ENCODE measurements around the gene REV3L. TPM values are rescaled to one million over a fixed set of nuclear protein-coding genes. Genes with fewer than 3 reads are reported as not detected.

REV3L gene
- total and polyA plus RNA-seq, 2 of the 8 experiments (the other 6 are each of a cell fraction or from before 2014, with no cell fraction given): 2.1 to 6.6 TPM

DNA sequence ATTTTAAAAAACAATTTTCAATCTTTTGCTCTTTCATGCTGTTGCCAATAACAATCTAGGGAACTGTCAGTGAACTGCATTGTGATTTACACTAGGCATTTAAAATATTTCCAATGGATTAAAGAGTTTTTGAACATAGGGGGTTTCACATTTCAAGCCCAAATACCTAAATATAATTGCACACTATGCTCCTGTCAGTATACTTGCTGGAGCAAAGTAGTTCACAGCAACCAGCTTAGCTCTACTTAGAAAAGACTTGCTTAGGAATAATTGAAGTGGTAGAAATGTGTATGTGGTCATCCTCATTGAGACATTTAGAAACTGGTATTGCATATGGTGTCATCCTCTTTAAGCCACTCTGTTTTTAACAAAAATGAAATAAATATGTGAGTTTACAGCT, 41.7 kb upstream of the REV3L start (continued):
- TF ChIP-seq, protein P1, sequence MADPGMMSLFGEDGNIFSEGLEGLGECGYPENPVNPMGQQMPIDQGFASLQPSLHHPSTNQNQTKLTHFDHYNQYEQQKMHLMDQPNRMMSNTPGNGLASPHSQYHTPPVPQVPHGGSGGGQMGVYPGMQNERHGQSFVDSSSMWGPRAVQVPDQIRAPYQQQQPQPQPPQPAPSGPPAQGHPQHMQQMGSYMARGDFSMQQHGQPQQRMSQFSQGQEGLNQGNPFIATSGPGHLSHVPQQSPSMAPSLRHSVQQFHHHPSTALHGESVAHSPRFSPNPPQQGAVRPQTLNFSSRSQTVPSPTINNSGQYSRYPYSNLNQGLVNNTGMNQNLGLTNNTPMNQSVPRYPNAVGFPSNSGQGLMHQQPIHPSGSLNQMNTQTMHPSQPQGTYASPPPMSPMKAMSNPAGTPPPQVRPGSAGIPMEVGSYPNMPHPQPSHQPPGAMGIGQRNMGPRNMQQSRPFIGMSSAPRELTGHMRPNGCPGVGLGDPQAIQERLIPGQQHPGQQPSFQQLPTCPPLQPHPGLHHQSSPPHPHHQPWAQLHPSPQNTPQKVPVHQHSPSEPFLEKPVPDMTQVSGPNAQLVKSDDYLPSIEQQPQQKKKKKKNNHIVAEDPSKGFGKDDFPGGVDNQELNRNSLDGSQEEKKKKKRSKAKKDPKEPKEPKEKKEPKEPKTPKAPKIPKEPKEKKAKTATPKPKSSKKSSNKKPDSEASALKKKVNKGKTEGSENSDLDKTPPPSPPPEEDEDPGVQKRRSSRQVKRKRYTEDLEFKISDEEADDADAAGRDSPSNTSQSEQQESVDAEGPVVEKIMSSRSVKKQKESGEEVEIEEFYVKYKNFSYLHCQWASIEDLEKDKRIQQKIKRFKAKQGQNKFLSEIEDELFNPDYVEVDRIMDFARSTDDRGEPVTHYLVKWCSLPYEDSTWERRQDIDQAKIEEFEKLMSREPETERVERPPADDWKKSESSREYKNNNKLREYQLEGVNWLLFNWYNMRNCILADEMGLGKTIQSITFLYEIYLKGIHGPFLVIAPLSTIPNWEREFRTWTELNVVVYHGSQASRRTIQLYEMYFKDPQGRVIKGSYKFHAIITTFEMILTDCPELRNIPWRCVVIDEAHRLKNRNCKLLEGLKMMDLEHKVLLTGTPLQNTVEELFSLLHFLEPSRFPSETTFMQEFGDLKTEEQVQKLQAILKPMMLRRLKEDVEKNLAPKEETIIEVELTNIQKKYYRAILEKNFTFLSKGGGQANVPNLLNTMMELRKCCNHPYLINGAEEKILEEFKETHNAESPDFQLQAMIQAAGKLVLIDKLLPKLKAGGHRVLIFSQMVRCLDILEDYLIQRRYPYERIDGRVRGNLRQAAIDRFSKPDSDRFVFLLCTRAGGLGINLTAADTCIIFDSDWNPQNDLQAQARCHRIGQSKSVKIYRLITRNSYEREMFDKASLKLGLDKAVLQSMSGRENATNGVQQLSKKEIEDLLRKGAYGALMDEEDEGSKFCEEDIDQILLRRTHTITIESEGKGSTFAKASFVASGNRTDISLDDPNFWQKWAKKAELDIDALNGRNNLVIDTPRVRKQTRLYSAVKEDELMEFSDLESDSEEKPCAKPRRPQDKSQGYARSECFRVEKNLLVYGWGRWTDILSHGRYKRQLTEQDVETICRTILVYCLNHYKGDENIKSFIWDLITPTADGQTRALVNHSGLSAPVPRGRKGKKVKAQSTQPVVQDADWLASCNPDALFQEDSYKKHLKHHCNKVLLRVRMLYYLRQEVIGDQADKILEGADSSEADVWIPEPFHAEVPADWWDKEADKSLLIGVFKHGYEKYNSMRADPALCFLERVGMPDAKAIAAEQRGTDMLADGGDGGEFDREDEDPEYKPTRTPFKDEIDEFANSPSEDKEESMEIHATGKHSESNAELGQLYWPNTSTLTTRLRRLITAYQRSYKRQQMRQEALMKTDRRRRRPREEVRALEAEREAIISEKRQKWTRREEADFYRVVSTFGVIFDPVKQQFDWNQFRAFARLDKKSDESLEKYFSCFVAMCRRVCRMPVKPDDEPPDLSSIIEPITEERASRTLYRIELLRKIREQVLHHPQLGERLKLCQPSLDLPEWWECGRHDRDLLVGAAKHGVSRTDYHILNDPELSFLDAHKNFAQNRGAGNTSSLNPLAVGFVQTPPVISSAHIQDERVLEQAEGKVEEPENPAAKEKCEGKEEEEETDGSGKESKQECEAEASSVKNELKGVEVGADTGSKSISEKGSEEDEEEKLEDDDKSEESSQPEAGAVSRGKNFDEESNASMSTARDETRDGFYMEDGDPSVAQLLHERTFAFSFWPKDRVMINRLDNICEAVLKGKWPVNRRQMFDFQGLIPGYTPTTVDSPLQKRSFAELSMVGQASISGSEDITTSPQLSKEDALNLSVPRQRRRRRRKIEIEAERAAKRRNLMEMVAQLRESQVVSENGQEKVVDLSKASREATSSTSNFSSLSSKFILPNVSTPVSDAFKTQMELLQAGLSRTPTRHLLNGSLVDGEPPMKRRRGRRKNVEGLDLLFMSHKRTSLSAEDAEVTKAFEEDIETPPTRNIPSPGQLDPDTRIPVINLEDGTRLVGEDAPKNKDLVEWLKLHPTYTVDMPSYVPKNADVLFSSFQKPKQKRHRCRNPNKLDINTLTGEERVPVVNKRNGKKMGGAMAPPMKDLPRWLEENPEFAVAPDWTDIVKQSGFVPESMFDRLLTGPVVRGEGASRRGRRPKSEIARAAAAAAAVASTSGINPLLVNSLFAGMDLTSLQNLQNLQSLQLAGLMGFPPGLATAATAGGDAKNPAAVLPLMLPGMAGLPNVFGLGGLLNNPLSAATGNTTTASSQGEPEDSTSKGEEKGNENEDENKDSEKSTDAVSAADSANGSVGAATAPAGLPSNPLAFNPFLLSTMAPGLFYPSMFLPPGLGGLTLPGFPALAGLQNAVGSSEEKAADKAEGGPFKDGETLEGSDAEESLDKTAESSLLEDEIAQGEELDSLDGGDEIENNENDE (IDR thresholded peaks at IDR 0.05; ENCODE audit: insufficient replicate concordance, low read length): no peak
- no peak for TF ChIP-seq HDAC2 (IDR thresholded peaks at IDR 0.05; ENCODE audit: borderline replicate concordance in 1 of 2, low read depth in 2 of 2, low read length in 2 of 2)
- no peak for TF ChIP-seq NRF1 (IDR thresholded peaks at IDR 0.05; ENCODE audit: low read depth, low read length)
- no peak for TF ChIP-seq ASH2L (IDR thresholded peaks at IDR 0.05; ENCODE audit: low read length)
- no peak for TF ChIP-seq SRF (IDR thresholded peaks at IDR 0.05; ENCODE audit: low read depth, low read length)
- TF ChIP-seq, protein P2, sequence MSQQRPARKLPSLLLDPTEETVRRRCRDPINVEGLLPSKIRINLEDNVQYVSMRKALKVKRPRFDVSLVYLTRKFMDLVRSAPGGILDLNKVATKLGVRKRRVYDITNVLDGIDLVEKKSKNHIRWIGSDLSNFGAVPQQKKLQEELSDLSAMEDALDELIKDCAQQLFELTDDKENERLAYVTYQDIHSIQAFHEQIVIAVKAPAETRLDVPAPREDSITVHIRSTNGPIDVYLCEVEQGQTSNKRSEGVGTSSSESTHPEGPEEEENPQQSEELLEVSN (IDR thresholded peaks at IDR 0.05): no peak
- TF ChIP-seq CREB1 (IDR thresholded peaks at IDR 0.05): no peak
- no peak for TF ChIP-seq RBBP5 (IDR thresholded peaks at IDR 0.05; ENCODE audit: borderline replicate concordance, low read depth, low read length)
- TF ChIP-seq RNF2 (IDR thresholded peaks at IDR 0.05; ENCODE audit: borderline replicate concordance, low read depth, low read length, missing control alignments, poor library complexity, severe bottlenecking): no peak
- no peak for TF ChIP-seq FOSL1 (IDR thresholded peaks at IDR 0.05; ENCODE audit: insufficient read depth, low read depth, low read length)
- no peak for TF ChIP-seq SP2 (IDR thresholded peaks at IDR 0.05; ENCODE audit: low read length)

Measured in H1 (cell line).